ENCODE data around the gene HOXC6. TPM values are rescaled to one million over a fixed set of nuclear protein-coding genes. Genes with fewer than 3 reads are reported as not detected.

HOXC6 gene
- polyA plus RNA-seq, 4 donors, result 1.5 to 10.4 (median 1.9) TPM; not detected in 1

- FAIRE-seq (no peak), DNase-seq (peak; percentile 37 to 58)
- Histone ChIP-seq H3K9me3 (ENCODE audit: control insufficient read depth in 2 of 2, insufficient read depth in 1 of 2, low read depth in 1 of 2, low read length in 1 of 2) (peaks cover 0 to 3% of the 10 kb centered on the region in 2 donors), H3K4me3 (ENCODE audit: low read depth in 1 of 3, low read length in 3 of 3) (no peak overlapping the region), H3K36me3 (ENCODE audit: control insufficient read depth in 3 of 3, insufficient read depth in 2 of 3, low read depth in 1 of 3, low read length in 3 of 3) (no peaks in the 10 kb centered on the region), H3K27me3 (ENCODE audit: control insufficient read depth in 3 of 3, insufficient read depth in 3 of 3, low read length in 3 of 3) (peaks cover 7 to 100% (median 75%) of the 10 kb centered on the region in 3 donors), H3K4me1 (ENCODE audit: control insufficient read depth in 3 of 3, insufficient read depth in 2 of 3, low read depth in 1 of 3, low read length in 2 of 3) (peaks cover 4 to 25% (median 4%) of the 10 kb centered on the region in 3 donors), H3K27ac (ENCODE audit: low read depth in 1 of 3, low read length in 2 of 3) (no peak overlapping the region)
- WGBS, 3 donors, result 3 to 5% (median 3%) methylated on average over 52 to 60 of the region's 60 CpGs
Measured at GRCh38 chr12:53994264-53995001, 33.8 kb upstream of the HOXC6 start.

- DNase-seq (no peak), FAIRE-seq (no peak)
- H3K4me1 ChIP-seq (ENCODE audit: control insufficient read depth in 3 of 3, insufficient read depth in 2 of 3, low read depth in 1 of 3, low read length in 2 of 3), result peaks cover 4 to 28% (median 4%) of the 10 kb centered on the region in 3 donors
- no peaks in the 10 kb centered on the region for H3K36me3 ChIP-seq (ENCODE audit: control insufficient read depth in 3 of 3, insufficient read depth in 2 of 3, low read depth in 1 of 3, low read length in 3 of 3)
- WGBS, 3 donors, result 4 to 8% (median 4%) methylated on average over 17 of the region's 17 CpGs
- H3K27ac ChIP-seq (ENCODE audit: low read depth in 1 of 3, low read length in 2 of 3), result no peak overlapping the region
- H3K4me3 ChIP-seq (ENCODE audit: low read depth in 1 of 3, low read length in 3 of 3), result peak overlapping the region in 1 of 3 donors; percentile 64
- peaks cover 0 to 3% of the 10 kb centered on the region in 2 donors for H3K9me3 ChIP-seq (ENCODE audit: control insufficient read depth in 2 of 2, insufficient read depth in 1 of 2, low read depth in 1 of 2, low read length in 1 of 2)
- H3K27me3 ChIP-seq (ENCODE audit: control insufficient read depth in 3 of 3, insufficient read depth in 3 of 3, low read length in 3 of 3), result peaks cover 7 to 100% (median 76%) of the 10 kb centered on the region in 3 donors
Measured at GRCh38 chr12:53995002-53995377, 33.2 kb upstream of the HOXC6 start.

GRCh38 chr12:53995378-53996239 lies 32.6 kb upstream of the HOXC6 start:
- Histone ChIP-seq H3K4me1 (ENCODE audit: control insufficient read depth in 3 of 3, insufficient read depth in 2 of 3, low read depth in 1 of 3, low read length in 2 of 3) (peaks cover 4 to 31% (median 4%) of the 10 kb centered on the region in 3 donors), H3K27ac (ENCODE audit: low read depth in 1 of 3, low read length in 2 of 3) (no peak overlapping the region), H3K9me3 (ENCODE audit: control insufficient read depth in 2 of 2, insufficient read depth in 1 of 2, low read depth in 1 of 2, low read length in 1 of 2) (peaks cover 0 to 3% of the 10 kb centered on the region in 2 donors), H3K4me3 (ENCODE audit: low read depth in 1 of 3, low read length in 3 of 3) (peak overlapping the region in 2 of 3 donors; percentile 17 to 64), H3K27me3 (ENCODE audit: control insufficient read depth in 3 of 3, insufficient read depth in 3 of 3, low read length in 3 of 3) (peaks cover 7 to 100% (median 79%) of the 10 kb centered on the region in 3 donors), H3K36me3 (ENCODE audit: control insufficient read depth in 3 of 3, insufficient read depth in 2 of 3, low read depth in 1 of 3, low read length in 3 of 3) (no peaks in the 10 kb centered on the region)
- 1 to 4% (median 2%) methylated on average over 48 of the region's 48 CpGs for WGBS, 3 donors
- no peak for FAIRE-seq
- DNase-seq, result peak; percentile 62 to 81

GRCh38 chr12:53996240-53997203 lies 31.7 kb upstream of the HOXC6 start:
- Histone ChIP-seq H3K9me3 (ENCODE audit: control insufficient read depth in 2 of 2, insufficient read depth in 1 of 2, low read depth in 1 of 2, low read length in 1 of 2) (peaks cover 0 to 3% of the 10 kb centered on the region in 2 donors), H3K4me1 (ENCODE audit: control insufficient read depth in 3 of 3, insufficient read depth in 2 of 3, low read depth in 1 of 3, low read length in 2 of 3) (peaks cover 4 to 31% (median 4%) of the 10 kb centered on the region in 3 donors), H3K27me3 (ENCODE audit: control insufficient read depth in 3 of 3, insufficient read depth in 3 of 3, low read length in 3 of 3) (peaks cover 7 to 100% (median 78%) of the 10 kb centered on the region in 3 donors), H3K4me3 (ENCODE audit: low read depth in 1 of 3, low read length in 3 of 3) (peak overlapping the region in 2 of 3 donors; percentile 17 to 64), H3K27ac (ENCODE audit: low read depth in 1 of 3, low read length in 2 of 3) (no peak overlapping the region), H3K36me3 (ENCODE audit: control insufficient read depth in 3 of 3, insufficient read depth in 2 of 3, low read depth in 1 of 3, low read length in 3 of 3) (no peaks in the 10 kb centered on the region)
- FAIRE-seq (no peak), DNase-seq (no peak)
- 33 to 37% (median 34%) methylated on average over 28 to 29 of the region's 29 CpGs for WGBS, 3 donors

GRCh38 chr12:53997204-53998109 lies 30.8 kb upstream of the HOXC6 start:
- DNase-seq, result no peak
- H3K4me1 ChIP-seq (ENCODE audit: control insufficient read depth in 3 of 3, insufficient read depth in 2 of 3, low read depth in 1 of 3, low read length in 2 of 3), result peaks cover 4 to 31% (median 4%) of the 10 kb centered on the region in 3 donors
- no peak overlapping the region for H3K27ac ChIP-seq (ENCODE audit: low read depth in 1 of 3, low read length in 2 of 3)
- peaks cover under 1 to 100% (median 77%) of the 10 kb centered on the region in 3 donors for H3K27me3 ChIP-seq (ENCODE audit: control insufficient read depth in 3 of 3, insufficient read depth in 3 of 3, low read length in 3 of 3)
- 6 to 12% (median 8%) methylated on average over 32 to 35 of the region's 35 CpGs for WGBS, 3 donors
- peaks cover 0 to 3% of the 10 kb centered on the region in 2 donors for H3K9me3 ChIP-seq (ENCODE audit: control insufficient read depth in 2 of 2, insufficient read depth in 1 of 2, low read depth in 1 of 2, low read length in 1 of 2)
- no peak for FAIRE-seq
- H3K36me3 ChIP-seq (ENCODE audit: control insufficient read depth in 3 of 3, insufficient read depth in 2 of 3, low read depth in 1 of 3, low read length in 3 of 3), result no peaks in the 10 kb centered on the region
- no peak overlapping the region for H3K4me3 ChIP-seq (ENCODE audit: low read depth in 1 of 3, low read length in 3 of 3)

GRCh38 chr12:53998110-53998899 lies 29.9 kb upstream of the HOXC6 start:
- Histone ChIP-seq H3K4me1 (ENCODE audit: control insufficient read depth in 3 of 3, insufficient read depth in 2 of 3, low read depth in 1 of 3, low read length in 2 of 3) (peaks cover 4 to 31% (median 4%) of the 10 kb centered on the region in 3 donors), H3K27me3 (ENCODE audit: control insufficient read depth in 3 of 3, insufficient read depth in 3 of 3, low read length in 3 of 3) (peaks cover 0 to 100% (median 79%) of the 10 kb centered on the region in 3 donors), H3K9me3 (ENCODE audit: control insufficient read depth in 2 of 2, insufficient read depth in 1 of 2, low read depth in 1 of 2, low read length in 1 of 2) (peaks cover 0 to 3% of the 10 kb centered on the region in 2 donors), H3K4me3 (ENCODE audit: low read depth in 1 of 3, low read length in 3 of 3) (no peak overlapping the region), H3K36me3 (ENCODE audit: control insufficient read depth in 3 of 3, insufficient read depth in 2 of 3, low read depth in 1 of 3, low read length in 3 of 3) (no peaks in the 10 kb centered on the region), H3K27ac (ENCODE audit: low read depth in 1 of 3, low read length in 2 of 3) (no peak overlapping the region)
- 8 to 19% (median 10%) methylated on average over 11 of the region's 11 CpGs for WGBS, 3 donors
- no peak for DNase-seq
- FAIRE-seq, result no peak

- no peaks in the 10 kb centered on the region for H3K36me3 ChIP-seq (ENCODE audit: control insufficient read depth in 3 of 3, insufficient read depth in 2 of 3, low read depth in 1 of 3, low read length in 3 of 3)
- H3K9me3 ChIP-seq (ENCODE audit: control insufficient read depth in 2 of 2, insufficient read depth in 1 of 2, low read depth in 1 of 2, low read length in 1 of 2), result peaks cover 0 to 3% of the 10 kb centered on the region in 2 donors
- H3K27ac ChIP-seq (ENCODE audit: low read depth in 1 of 3, low read length in 2 of 3), result no peak overlapping the region
- no peak overlapping the region for H3K4me3 ChIP-seq (ENCODE audit: low read depth in 1 of 3, low read length in 3 of 3)
- 7 to 12% (median 12%) methylated on average over 13 of the region's 13 CpGs for WGBS, 3 donors
- peaks cover 0 to 100% (median 78%) of the 10 kb centered on the region in 3 donors for H3K27me3 ChIP-seq (ENCODE audit: control insufficient read depth in 3 of 3, insufficient read depth in 3 of 3, low read length in 3 of 3)
- FAIRE-seq, result no peak
- H3K4me1 ChIP-seq (ENCODE audit: control insufficient read depth in 3 of 3, insufficient read depth in 2 of 3, low read depth in 1 of 3, low read length in 2 of 3), result peaks cover 4 to 31% (median 4%) of the 10 kb centered on the region in 3 donors
- no peak for DNase-seq
Measured at GRCh38 chr12:53998900-53999236, 29.4 kb upstream of the HOXC6 start.
